NCI-H1105 (cell line): ENCODE data around the gene DYNLRB2.

ENCODE experiments used
- DNase-seq: peaks from one replicate; lab custom pipeline; 2025; lab: John Stamatoyannopoulos, UW

The DYNLRB2 gene

DNA sequence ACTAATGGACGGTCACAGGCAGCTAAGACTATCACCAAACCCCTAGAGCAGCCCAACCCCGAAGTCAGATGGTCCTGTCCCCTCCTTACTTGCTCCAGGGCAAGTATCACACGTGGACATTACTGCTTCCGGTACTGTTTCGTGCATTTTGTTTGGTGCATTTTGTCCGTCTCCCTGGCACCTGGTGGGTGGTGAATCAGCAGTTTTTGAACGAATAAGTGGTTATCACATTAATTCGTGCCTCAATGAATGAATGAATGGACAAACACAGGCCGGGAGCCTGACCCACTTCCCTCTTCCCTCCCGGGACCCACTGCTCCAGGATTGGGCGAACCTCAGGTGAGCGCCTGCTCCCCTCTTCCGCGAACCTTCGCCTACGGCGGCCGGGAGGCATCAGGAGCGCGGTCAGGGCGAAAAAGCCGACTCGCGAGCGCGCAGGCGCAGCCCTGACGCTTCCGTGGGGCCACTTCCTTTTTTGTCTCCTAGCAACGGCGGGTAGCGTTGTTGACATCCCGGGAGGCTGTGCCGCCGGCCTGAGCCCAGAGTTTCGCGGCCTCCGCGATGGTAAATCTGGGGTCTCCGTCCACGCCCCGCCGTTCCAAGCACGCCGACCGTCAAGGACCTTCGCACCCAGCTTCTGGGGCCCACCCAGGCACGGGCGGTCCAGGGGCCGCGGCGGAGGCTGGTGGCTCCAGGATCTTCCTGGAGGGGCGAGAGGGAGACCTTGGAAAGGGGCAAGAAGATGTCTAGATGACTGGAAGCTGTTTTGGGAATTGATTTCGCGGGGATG is at the start of gene DYNLRB2:
Gene DYNLRB2 (plus strand): TSS at position 478 of the 790 bp plus-strand sequence. CDS start 84 bp downstream, at position 562.
- DNase-seq = peak; percentile 83

DNA sequence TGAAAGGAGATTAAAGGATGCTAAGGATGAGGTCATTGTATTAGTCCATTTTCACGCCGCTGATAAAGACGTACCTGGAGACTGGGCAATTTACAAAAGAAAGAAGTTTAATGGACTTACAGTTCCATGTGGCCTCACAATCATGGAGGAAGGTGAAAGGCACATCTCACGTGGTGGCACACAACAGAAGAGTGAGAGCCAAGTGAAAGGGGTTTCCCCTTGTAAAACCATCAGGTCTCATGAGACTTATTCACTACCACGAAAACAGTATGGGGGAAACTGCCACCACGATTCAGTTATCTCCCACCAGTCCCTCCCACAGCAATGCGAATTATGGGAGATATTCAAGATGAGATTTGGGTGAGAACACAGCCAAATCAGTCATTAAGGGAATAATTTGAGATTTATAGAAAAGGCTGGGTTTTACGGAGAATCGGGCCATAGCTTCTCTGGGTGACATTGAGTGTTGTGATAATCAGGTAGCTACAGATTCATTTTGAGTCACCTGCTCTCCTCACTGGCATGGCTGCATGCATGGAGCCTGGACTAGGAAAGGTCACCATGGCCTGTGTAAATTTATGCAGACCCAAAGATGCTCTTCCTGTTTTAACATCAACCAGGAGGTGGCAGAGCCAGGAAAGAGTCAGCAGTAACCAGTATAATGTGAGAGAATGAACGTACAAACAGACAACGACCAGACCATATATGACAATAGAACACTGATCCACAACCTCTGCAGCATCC is 40.5 kb upstream of the DYNLRB2 start:
- no peak for DNase-seq

DNA sequence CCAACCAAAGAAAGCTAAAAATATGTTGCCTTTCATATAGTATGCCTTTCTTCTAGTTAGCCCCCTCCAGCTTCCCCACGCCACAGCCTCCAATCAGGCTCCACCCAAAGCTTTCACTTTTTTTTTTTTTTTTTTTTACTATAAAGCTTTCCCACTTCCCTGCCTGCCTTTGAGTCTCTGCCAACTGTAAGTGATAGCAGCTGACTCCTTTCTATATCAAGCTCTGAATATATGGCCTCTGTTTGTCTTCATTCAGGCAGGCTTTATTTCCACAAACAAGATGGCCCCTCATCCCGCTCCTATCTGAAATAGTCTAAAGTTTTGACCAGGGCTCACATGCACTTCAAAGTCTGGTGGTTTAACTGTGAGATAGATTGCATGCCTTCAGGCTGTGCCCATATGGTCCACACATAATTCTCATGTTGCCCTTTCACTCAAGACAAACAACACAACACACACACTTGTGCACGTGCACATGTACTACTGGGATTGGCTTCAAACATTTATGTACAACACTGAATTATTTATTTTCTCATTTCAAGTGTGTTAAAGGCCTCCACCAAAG is 39.8 kb upstream of the DYNLRB2 start:
- DNase-seq = no peak

DNA sequence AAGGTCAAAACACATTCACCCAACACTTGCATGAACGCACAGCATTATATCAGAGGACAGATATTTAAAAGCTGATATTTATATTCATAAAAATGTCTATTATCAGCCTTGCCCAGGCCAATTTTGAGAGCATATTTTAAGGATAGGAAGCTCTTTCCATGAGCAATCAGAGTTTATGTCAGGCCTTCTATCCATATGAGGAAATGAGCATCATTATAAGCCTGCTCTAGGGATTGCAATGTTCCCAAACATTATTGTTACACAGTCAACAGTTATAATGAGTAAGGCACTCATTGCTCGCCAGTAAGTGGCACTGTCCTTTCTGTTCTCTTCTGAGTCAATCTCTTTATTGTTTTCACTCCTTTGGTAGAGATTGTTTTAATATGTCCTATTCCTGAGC is 37.7 kb upstream of the DYNLRB2 start:
- DNase-seq = no peak

DNA sequence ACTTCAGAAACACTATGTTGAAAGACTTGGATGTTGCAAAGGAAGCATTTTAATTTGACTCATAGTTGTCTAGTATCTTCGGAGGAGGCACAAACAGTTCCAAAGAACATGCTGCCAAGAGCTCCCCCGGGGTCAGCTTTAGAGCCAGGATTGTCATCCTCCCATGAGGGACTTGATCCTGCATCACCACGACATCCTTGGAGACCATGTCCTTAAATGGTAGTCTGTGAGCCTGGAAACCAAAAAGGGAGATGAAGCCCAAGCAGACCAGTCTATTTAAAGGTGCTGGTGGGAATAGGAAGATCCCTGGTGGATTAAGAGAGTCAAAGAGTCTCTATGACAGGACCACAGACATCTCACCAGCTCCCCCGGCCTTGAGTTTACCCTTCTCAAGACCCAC is 33.3 kb upstream of the DYNLRB2 start:
- no peak for DNase-seq

GRCh38 chr16:80509872-80510271 is 30.9 kb upstream of the DYNLRB2 start:
- DNase-seq = no peak

GRCh38 chr16:80511824-80512592 is 28.8 kb upstream of the DYNLRB2 start:
- no peak for DNase-seq

- no peak for DNase-seq
These were observed 28.3 kb upstream of the DYNLRB2 start for GRCh38 chr16:80512593-80512853.

DNA sequence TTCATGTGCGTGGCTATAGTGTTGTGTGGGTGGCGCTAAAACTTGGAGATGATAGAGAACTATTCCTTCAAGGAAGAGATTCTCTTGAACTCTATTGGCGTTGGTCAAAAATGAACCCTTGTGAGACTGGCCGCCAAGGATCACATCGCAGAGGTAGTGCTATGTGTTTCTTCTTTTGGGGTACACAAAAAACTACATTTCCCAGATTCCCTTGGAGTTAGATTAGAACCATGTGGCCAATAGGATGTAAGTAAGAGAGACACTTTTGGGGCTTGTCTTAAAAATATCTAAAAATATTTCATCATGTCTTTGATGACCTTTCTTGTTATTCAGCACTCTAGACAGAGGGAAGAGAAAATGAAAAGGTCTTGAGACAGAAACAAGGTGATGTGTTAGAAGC is 25.4 kb upstream of the DYNLRB2 start:
- no peak for DNase-seq

GRCh38 chr16:80517846-80518245 is 22.9 kb upstream of the DYNLRB2 start:
- no peak for DNase-seq

DNA sequence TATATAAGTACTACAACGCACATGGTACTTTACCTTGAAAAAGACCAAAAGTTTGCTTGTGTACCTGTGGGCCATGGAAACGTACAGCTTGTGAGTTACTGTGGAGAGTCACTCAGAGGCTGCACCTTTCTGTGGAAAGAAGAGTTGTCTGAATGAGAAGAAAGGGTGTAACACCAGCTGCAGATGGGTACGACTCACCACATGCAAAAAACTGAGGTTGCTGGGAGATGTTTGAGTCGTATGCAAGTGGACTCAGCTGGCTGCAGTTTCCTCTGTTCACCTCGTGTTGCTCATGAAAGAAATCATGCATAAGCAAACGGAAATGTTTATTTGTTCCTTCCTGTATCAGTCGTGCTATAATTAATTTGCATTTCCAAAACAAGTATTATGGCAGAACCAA is 22.4 kb upstream of the DYNLRB2 start:
- DNase-seq = no peak

- DNase-seq = no peak
These were observed 21.6 kb upstream of the DYNLRB2 start for GRCh38 chr16:80519189-80519588.

DNA sequence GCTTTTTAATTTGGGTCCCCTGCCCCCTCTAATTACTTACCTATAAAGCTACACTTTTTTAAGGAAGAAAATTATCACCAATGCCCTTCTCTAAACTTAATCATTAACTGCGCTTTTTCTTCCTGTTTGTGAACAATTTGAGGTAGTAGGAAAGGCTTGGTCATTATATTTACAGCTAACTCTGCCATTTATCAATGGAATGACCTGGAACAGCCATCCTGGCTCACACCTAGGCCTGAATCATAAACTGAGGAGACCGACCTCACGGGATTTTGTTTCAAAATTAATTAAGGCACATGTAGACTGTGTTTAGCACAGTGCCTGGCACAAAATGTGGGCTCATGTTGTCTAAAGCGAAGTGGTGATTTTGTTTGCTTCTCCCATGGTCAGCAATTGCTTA is 15.4 kb upstream of the DYNLRB2 start:
- DNase-seq = no peak

- DNase-seq = peak; percentile 37
These were observed 14.3 kb upstream of the DYNLRB2 start for GRCh38 chr16:80526418-80527061.

DNA sequence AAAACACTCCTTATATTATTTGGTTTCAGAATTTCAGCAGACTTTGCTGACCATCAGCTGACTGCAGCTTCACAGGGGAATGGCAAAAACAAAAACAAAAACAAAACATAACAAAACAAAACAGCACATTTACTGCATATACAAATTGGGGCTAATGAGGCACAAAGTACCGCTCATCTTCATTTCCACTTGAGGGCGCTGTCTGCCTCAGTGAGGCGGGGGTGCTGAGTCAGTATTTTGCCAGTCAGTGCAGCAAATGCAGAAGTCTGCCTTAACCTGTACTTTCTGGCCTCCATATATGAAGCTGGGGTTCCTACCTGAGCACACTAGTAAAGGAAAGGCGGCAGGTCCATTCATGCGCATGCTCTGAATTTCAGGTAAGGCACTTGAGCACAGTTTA is 13.5 kb upstream of the DYNLRB2 start:
- no peak for DNase-seq

DNA sequence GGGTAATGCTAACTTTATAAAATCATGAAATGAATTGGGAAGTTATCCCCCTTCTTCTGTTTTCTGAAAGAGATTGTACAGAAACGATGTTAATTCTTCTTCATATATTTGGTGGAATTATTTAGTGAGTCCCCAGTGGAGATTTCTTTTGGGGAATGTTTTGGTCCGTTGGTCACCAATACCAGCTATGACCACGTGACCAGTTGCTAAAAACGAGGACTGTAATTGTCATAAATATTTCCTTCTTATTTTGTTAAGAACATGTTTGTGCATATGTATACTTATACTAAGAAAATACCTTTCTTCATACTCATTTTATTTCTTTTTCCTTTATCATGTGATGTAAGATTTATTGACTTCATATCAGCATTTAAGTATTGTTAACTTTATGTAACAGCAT is 10.3 kb upstream of the DYNLRB2 start:
- no peak for DNase-seq

DNA sequence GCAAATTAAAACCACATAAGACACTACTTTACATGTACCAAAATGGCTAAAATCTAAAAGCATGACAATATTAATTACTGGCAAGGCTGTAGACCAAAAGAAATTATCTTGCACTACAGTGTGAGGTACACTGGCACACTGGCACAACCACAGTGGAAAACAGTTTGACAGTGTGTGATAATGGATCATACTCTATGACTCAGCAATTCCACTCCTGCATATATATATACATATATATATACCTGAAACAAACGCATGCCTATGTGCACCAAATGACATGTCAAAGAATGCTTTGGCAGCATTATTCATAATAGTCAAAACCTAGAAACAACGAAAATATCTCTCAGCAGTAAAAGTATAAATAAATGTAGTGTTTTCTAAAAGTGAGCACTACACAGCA is 4.6 kb upstream of the DYNLRB2 start:
- DNase-seq = no peak

GRCh38 chr16:80541306-80541694 is 507 bp downstream of the DYNLRB2 start:
- DNase-seq = no peak

DNA sequence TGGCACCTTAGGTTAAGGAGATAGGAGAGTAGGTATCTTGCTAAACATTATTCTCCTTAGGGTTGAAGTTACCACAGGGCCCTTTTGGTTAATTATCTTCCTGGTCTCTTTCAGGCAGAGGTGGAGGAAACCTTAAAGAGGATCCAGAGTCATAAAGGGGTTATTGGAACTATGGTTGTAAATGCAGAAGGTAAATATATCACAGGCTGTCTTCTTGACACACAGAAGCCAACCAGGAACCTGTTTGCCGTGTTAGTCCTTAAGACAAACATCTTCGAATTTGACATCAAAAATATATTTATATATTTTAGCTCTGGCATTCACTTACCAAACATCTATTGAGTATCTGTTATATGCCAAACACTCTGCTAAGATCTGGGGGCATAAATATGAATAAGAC is 2.4 kb downstream of the DYNLRB2 start:
- DNase-seq = no peak

DNA sequence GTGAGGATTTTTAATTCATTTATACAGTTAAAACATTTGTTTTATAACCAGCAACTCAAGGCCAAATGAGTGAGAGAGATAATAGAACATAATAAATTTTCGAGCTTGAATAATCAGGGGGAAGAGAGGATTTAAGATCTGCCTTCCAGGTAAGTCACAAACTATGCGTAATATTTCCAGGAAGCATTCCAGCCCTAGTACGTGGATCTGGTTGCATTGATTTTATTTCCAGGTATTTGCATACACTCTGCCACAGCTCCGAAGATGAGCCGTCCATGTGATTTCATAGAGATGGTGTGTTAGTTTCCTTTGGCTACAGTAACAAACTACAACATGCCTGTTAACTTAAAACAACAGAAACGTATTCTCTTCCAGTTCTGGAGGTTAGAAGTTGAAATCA is 3.5 kb downstream of the DYNLRB2 start:
- no peak for DNase-seq

GRCh38 chr16:80546249-80546648 is 5.5 kb downstream of the DYNLRB2 start:
- DNase-seq = no peak

DNA sequence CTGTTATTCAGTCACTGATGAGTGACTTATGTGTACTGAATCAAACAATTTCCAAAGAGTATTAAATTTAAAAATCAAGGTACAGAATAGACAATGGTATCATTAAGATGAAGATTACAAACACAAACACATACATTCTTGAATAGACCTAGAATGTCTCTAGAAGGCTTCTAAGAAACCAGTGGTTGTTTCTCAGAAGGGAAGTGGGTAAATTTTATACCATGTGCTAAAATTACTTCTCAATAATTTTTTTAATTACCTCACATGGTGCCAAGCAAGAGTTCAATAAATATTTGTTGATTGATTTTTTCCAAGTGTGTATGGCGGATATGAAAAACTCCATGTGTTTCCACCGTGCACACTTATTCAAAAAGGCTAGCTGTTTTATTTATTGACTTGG is 6.4 kb downstream of the DYNLRB2 start:
- no peak for DNase-seq
